HPDE6-E6E7 (cell line): ENCODE data around the gene ATPAF1.
"Not testable (repeated sequence)": the region's sequence is repeated elsewhere in the genome, so short reads cannot be mapped to it uniquely, and the experiment has no call there.

Experiments used
- DNase-seq: peaks from one replicate; pipeline ENCODE4 v3.0.0; 2011; ENCODE audit warnings: missing footprints; ENCODE audit errors: extremely low spot score

Gene ATPAF1

GRCh38 chr1:46681333-46682034 is 13.3 kb upstream of the ATPAF1 start:
- DNase-seq: no peak

- DNase-seq: no peak
Observed at GRCh38 chr1:46679789-46680573, 11.8 kb upstream of the ATPAF1 start.

- DNase-seq: no peak
Observed at GRCh38 chr1:46677339-46677738, 9.2 kb upstream of the ATPAF1 start.

GRCh38 chr1:46676531-46676930 is 8.4 kb upstream of the ATPAF1 start:
- DNase-seq: no peak

- DNase-seq: no peak
Observed at GRCh38 chr1:46675549-46676314, 7.6 kb upstream of the ATPAF1 start.

GRCh38 chr1:46673749-46674182 is 5.6 kb upstream of the ATPAF1 start:
- DNase-seq: no peak

- DNase-seq: no peak
Observed at GRCh38 chr1:46672696-46673095, 4.5 kb upstream of the ATPAF1 start.

- no peak for DNase-seq
Observed at GRCh38 chr1:46671554-46671953, 3.4 kb upstream of the ATPAF1 start, which contains the start of gene TEX38. TSS of gene TEX38 (plus strand) at chr1:46671854. CDS start at chr1:46671935, 81 bp downstream.

- no peak for DNase-seq
Observed at GRCh38 chr1:46670134-46670533, 2.0 kb upstream of the ATPAF1 start.

- DNase-seq: no peak
Observed at GRCh38 chr1:46665983-46666382, 2.2 kb downstream of the ATPAF1 start.

- not testable (repeated sequence) for DNase-seq
Observed at GRCh38 chr1:46662919-46663318, 5.2 kb downstream of the ATPAF1 start.

GRCh38 chr1:46660116-46660515 is 8.0 kb downstream of the ATPAF1 start:
- DNase-seq: not testable (repeated sequence)

GRCh38 chr1:46659307-46659870 is 8.8 kb downstream of the ATPAF1 start:
- DNase-seq: no peak

GRCh38 chr1:46657775-46658174 is 10.4 kb downstream of the ATPAF1 start:
- DNase-seq: no peak

GRCh38 chr1:46656643-46657042 is 11.5 kb downstream of the ATPAF1 start:
- no peak for DNase-seq

- DNase-seq: no peak
Observed at GRCh38 chr1:46655848-46656247, 12.3 kb downstream of the ATPAF1 start.

GRCh38 chr1:46654698-46655097 is 13.5 kb downstream of the ATPAF1 start:
- not testable (repeated sequence) for DNase-seq

- no peak for DNase-seq
Observed at GRCh38 chr1:46654012-46654411, 14.2 kb downstream of the ATPAF1 start.

GRCh38 chr1:46653405-46653958 is 14.7 kb downstream of the ATPAF1 start:
- DNase-seq: no peak

- DNase-seq: no peak
Observed at GRCh38 chr1:46652321-46653100, 15.7 kb downstream of the ATPAF1 start.

GRCh38 chr1:46651152-46651551 is 17.0 kb downstream of the ATPAF1 start:
- DNase-seq: not testable (repeated sequence)
